ENCODE measurements around the gene ADAMTS19.
"Not testable (repeated sequence)": the region's sequence is repeated elsewhere in the genome, so short reads cannot be mapped to it uniquely, and the experiment has no call there.

Gene ADAMTS19

DNA sequence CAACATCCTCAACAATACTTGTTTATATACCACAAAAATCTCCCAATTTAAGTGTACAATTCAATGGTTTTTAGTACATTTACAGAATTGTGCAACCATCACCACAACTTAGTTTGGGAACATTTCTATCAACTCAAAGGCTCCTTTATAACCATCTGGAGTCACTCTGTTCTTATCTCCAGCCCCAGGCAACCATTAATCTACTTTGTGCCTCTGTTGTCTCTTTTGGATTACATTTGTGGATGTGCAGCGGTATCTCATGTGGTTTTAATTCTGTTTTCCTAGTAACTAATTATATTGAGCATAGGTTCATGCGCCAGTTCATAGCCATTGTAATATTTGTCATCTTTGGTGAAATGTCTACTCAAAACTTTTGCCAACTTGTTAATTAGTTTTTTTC lies 14.4 kb downstream of the ADAMTS19 start:
- no peak for DNase-seq

DNA sequence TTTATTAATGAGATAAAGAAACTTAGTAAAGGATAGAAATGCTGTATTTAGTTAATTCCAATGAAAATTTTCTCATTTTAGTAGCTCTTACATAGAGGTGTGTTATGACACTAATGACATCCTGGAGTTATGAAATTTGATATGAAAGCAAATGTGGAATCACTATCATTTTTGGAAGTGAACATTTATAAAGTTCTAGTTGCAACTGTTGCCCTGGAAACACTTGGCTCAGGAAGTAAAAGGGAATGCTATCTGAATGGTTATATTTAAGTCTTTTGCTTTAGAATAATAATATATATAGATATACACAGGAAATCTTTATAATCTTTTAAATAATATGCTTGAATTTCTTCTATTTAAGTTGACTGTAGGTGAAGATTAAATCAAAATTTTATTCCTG lies 16.7 kb downstream of the ADAMTS19 start:
- no peak for DNase-seq

DNA sequence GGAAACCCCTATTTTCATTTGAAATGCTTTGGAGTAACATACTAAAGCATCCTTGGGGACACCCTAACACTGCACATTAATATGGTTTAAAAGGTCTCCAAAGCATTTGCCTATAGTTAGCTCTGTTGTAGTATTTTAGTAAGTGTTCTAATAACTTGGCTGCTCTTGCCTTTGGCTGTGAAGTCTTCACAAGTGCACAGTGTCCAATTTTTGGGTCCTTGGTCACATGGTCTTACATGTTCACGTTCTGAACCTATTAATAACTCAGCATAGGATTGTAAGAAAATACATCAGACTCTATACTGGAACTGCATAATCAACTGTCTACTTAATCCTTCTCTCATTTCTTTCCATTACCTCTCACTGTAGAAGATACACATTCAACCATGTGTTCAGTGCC lies 17.4 kb downstream of the ADAMTS19 start:
- DNase-seq, result no peak

DNA sequence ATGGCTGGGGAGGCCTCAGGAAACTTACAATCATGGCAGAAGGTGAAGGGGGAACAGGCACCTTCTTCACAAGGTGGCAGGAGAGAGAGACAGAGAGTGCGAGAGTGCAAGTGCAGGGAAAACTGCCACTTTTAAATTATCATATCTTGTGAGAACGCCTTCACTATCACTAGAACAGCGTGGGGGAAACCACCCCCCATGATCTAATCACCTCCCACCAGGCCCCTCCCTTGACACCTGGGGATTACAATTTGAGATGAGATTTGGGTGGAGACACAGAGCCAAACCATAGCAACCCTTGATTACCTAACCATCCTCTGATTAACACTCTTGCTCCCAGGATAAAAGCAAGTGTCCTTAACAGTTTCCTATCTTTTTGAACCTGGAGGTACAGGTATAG lies 21.1 kb downstream of the ADAMTS19 start:
- DNase-seq, result no peak

DNA sequence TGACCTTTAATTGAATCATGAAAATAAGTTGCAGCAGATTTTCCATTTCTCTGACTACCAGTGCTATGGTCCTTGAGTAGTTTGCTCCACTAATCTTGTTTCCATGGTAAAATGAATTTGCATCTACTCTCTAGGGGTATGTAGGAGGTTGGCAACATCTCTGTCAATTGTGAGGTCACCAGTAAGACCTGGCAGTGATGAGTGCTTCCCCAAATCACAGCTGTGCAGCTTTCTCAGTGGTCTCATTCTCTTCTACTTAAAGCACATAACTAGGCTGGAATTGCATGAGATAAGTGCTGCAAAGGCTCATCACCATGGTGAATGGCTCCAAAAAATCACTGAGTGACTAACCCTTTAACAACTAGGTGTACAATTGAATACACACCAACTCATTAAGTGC lies 36.3 kb downstream of the ADAMTS19 start:
- DNase-seq, result no peak

DNA sequence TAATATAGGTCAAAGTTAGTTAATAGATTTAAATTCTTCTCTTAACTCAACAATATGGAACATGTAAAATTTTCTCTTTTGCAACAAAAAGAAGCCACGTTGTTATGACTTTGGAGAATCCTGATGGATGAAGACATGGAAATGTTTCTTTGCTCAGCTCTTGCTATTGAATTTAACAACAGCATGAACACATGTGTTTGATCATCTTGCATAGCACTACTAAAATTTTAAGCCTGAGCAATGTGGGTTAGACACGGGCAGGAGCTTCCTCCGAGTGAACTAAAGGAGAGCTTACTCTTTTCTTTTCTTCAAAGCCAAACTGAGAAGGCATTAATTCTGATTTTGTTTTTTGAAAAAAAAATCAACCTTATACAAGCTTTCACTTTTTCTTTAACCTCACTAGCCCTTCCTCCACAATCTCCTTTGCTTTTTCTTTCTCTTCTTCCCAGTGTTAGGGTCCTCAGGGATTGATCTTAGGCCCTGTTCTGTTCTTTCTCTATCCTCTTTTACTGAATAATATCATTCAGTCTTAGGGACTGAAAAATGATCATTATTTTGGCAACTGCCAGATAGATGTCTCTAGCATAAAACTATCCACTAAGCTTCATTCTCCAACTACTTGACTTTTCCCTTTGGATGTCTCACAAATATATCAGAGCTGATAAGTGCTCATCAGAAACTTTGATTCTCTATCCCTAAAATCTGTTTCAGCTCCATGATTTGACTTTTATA lies 36.9 kb downstream of the ADAMTS19 start:
- DNase-seq, result no peak

DNA sequence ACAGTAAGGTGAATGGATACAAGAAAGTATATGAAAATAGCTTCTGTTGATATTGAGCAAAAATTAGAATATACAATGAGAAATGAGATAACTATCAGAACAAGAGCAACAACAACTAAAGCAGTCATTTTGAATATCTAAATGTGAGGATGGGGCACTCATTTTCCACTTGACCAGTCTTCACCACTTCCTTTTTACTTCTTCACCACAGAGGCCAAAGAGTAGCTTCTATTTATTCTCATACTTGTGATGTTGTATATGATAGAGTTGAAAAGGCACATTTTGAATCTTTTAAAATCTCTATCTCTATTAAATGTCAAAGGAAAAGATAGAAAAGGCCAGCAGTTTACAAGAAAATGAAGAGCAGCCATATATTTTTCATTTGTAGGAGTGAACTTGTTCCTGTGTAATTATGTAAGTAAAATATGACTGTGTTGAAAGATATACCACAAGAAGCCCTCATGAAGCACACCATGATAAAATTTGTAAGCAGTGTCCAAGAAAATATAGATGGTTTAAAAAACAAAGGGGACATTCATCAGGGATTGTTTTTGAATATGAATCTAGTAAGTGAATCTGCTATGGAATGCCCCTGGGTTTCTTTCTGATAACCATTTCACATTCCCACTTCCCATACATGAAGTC lies 39.2 kb downstream of the ADAMTS19 start:
- no peak for DNase-seq

DNA sequence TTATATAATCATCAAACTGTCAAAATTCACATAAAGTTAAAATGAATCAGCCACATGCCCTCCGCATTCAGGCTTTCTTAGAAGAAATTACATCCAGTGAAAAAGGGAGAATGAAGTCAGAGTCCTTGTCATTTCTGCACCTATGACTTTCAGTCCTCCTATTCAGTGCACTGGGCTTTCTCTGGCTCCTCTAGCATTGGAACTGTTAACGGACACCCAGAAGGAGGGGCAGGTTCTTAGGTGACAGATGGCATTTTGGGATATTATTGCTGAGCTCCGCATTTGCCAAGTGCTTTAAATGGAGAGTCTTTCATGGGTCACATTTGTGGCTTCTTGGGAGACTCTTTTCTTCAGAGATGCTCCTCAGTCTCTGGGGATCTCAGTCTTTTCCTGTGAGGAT lies 40.0 kb downstream of the ADAMTS19 start:
- DNase-seq, result no peak

DNA sequence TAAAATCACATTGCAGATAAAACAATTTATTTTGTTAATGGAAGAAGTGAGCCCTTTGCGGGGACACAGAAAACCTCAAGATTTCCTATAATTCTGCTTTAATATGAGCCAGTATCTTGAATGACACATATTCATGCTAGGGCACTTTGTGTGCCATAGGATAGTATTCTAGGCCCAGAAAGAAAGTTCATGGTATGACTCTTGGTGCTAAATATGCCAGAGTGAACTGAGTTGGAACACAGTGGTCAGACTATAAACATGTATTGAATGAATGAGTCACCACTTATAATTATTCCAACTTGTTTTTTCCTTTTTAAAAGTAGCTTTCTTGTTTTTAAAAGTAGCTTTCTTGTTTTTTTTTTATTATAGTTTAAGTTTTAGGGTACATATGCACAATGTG lies 46.0 kb downstream of the ADAMTS19 start:
- no peak for DNase-seq

DNA sequence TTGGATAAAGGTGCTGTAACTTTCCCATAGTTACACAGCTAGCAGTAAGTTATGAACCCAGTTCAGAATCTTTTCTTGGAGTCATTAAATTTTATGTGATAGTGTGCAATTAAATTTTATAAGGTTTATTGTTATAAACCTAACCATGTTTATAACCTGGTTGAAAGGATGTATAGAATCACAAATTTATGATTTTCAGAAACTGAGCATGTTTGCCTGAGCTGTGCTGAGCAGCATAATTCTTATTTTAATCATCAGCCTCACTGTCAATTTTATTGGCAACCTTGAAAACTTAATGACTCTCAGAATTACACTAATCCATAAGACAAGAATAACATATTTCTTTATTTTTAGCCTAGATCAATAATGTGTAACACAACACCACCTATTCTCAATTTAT lies 46.9 kb downstream of the ADAMTS19 start:
- no peak for DNase-seq

DNA sequence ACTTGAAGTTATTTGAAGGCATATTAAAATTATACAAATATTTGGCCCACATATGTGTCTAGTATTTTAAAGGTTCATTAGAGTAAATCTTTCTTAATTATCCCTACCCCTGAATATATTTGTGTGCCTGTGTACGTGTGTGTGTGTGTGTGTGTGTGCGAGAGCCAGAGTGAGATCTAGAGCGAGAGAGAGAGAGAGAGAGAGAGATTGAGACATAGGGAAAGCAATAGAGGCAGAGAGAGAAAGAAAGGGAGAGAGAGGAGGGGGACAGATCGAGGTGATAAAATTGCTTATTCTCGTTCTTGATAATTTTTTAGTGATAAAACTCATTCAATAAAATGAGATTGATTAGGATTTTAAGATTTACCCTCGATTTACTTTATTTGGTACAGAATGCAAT lies 47.4 kb downstream of the ADAMTS19 start:
- DNase-seq, result no peak

DNA sequence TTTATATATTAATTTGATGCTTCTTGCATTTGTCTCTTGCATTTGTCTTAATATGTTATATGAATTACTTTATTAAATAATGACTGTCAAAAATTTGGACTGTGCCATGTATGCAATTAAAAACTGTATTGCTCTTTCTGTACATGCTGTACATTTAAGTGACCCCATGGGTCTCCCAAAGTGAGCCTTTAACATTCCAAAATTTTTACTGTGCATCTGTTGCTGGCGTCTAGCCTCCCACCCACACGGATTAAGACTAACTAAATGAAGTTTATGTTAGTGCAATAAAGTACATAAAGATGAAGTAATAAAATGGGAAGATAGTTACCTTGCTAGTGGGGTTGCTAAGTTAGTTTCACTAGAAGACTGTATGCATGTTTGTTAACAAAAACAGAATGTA lies 48.5 kb downstream of the ADAMTS19 start:
- no peak for DNase-seq

DNA sequence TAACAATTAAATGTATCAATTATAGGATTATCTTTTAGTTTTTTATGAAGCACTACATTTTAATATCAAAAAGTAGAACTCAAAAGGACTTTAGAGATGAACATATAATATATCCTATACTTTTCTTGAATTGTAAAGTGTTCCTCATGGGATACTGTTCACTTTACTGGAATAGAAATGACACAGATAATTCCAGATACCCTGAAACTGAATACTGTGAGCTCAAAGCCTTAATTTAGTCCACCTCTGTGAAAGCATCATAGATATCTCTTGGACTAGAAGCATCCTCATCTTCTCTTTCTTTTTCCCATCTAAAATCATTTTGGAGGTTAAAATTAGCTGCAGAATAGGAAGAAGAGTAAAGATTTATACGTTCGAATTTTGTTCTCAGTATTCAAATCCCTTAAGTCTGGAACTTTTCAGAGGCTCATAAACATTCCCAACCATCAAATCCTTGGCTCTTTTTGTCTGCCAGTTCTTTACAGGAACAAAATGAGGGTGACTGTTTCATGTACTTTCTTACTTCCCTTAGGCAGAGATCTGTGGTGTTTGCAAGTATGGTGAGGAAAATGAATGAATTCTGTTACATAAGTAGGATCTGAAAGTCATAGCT lies 49.4 kb downstream of the ADAMTS19 start:
- no peak for DNase-seq

DNA sequence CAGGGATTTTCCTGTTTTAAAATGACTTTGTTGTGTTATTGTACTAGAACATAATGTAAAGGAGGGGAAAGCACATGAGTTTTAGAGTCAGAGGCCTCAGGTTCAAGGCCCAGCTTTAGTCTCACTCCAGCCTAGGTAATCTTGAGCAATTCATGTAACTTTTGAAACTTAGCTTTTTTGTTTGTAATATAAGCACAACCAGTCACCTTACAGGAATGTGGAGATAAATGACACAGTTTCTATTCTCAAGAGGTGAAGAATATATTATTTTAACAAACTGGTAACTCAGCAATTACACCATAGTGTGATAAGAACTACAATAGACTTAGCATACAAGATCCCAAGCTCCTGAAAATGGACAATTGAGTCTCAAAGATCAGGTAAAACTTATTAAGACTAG lies 51.2 kb downstream of the ADAMTS19 start:
- DNase-seq, result no peak

DNA sequence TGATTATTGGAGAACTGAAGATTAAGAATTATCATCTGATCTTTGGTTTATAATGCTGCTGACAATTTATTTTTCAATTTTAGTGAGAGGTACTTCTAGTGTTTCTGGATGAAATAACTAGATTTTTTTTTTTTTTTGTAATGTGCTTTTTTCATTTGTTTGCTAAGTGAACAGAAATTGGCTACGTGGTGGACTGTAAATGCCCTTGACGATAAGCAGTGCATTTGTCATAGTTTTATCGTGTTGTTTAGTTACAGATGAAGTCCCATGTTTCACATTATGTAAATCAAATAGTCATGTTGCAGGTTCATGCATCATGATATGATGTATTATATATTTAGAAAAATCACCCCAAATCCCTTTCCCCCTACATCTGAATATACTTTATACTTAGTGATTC lies 81.0 kb downstream of the ADAMTS19 start:
- no peak for DNase-seq

DNA sequence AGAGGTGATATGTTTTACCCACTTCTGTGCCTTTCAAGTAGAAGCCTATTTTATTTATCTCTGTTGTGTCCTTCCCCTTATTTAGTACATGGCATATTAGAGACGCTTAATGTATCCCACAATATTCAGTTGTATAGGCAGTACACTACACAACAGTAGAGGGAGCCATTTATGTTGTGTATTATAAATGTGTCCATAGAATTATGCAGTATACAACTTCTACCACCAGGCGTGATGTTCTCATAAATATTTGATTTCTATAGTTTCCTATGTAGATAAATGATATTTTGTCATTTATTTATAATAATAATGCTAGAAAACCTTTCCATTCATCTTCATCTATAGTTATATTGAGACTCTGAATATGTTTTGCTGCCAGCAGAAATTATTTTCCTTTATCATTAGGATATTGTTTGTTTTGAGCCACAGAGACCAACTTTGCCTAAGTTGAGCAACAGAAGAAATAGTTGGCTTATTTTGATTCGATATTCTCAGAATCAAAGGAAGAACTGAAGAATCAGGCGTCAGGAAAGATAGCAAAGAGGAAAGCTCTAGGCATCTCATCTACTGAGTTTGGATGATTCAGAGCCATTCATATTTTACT lies 81.7 kb downstream of the ADAMTS19 start:
- DNase-seq, result no peak

DNA sequence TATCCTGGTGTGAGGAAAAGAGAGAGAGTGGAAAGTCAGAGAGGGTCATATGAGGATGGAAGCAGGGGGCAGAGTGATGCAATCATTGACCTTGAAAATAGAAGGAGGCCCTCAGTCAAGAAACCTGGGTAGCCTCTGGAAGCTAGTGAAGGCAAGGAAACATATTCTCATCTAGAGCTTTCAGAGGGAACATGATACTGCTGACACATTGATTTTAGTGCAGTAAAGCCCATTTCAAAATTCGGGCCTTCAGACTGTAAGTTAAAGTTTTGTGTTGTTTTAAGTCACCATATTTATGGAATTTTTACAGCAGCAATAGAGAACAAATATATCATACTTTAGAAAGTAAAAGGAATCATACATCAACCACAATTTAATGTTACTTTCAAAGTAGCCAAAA lies 87.0 kb downstream of the ADAMTS19 start:
- DNase-seq, result no peak

DNA sequence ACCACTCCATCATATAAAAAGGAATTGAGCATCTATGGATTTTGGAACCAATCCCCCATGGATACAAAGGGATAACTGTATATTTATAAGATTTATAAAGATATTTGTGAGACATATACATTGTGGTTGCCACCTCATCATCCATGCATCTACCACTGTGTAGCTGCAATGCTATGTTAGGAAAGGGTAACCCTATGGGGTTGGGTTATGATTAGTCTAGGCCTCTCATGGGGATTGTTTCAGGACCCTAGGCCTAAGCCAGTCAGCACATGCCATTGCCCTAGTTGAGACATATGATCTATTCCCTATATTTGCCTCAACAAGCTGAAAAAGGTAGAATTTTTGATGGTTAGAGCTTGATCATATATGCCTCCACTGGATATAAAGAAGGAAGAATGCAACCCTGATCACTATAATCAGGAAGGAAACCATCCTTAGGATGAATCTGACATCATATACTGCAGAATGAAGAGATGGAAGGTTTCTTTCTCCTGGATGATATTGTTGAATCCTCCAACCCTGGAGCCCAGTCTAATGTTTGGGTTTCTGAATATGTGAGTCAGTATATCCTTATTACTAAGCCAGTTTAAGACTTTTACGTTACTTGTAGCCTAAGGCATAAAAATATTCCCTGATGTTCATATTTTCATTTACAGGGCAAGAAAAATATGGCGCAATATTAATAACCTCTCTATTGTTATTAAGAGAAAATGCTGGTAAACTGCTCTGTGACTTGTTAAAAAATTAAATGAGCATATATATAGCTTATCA lies 94.2 kb downstream of the ADAMTS19 start:
- no peak for DNase-seq

DNA sequence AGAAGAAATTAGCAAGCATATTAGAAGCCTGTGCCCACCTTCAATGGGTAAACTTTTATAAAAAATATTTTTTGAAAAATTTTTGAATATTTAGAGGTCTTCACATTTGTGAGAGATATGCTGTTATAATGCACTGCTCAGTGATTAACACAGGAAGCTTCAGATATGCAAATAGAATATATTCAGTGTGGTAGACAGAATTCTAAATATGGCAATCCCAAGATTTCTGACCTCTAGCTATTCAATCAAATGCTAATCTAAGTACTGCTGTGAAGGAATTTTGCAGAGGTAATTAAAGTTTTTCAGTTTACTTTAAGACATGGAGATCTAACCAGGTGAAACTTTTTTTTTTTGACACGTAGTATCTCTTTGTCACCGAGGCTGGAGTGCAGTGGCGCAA lies 103.5 kb downstream of the ADAMTS19 start:
- no peak for DNase-seq

DNA sequence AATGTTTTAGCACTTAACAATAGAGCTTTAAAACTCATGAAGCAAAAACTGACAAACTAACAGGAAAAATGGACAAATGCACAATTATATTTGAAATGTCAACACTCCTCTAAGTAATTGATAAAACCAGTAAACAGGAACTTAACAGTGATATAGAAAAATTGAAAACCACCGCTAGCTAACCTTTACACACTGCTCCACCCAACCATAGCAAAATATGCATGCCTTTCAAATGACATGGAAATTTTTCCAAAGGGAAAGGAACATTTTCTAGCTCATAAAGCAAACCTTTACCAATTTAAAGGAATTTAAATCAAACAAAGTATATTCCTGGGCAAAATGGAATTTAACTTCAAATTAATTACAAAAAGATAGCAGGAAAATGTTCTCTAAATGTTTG lies 109.2 kb downstream of the ADAMTS19 start:
- no peak for DNase-seq

DNA sequence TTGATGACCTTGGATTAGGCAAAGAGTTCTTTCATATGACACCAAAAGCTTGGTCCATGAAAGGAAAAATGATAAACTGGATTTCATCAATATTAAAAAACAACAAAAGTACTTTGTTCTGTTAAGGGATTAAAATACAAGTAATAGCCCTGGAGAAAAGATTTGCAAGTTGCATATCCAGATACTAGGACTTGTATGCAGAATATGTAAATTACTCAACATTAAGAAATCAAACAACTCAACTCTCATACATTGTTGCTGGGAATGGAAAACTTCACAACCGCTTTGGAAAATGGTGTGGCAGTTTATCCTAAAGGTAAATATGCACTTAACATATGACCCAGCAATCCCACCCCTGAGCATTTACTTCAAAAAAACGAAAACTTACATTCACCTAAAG lies 112.0 kb downstream of the ADAMTS19 start:
- DNase-seq, result no peak

DNA sequence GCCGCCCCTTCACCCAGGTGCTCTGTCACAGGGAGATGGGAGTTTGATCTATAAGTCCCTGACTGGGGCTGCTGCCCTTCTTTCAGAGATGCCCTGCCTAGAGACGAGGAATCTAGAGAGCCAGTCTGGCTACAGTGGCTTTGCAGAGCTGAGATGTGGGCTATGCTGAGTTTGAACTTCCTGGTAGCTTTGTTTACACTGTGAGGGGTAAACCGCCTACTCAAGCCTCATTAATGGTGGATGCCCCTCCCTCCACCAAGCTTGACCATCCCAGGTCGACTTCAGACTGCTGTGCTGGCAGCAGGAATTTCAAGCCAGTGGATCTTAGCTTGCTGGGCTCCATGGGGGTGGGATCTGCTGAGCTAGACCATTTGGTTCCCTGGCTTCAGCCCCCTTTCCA lies 124.4 kb downstream of the ADAMTS19 start:
- DNase-seq, result not testable (repeated sequence)

DNA sequence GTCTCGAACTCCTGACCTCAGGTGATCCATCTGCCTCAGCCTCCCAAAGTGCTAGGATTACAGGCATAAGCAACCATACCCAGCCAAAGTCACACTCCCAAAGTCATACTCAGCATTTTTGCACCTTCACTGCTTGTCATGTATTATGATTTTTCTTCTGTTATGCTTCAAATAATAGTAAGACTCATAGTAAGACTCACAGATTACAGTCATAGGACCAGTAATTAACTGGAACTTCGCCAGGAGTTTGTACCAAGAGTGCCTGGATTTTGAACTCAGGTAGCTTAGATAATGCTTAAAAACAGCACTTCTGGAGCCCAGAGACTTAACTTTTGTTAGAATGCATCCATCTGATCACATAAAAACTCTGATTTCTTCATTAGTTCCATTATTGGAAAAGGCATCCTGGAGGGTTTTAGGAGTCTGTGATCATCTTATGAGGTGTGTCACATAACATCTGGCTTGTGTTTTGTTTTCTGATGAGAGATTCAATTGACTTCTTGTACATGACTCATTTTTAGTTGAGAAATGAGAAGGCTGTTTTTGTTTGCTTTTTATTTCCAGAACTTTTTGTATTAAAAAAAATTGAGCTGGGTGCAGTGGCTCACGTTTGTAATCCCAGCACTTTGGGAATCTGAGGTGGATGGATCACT lies 131.5 kb downstream of the ADAMTS19 start:
- no peak for DNase-seq

All from cerebellar nuclear complex (tissue), 1 donor.